C4-2B (cell line): ENCODE measurements around the gene MYO1E.

Experiments used
- ZFX ChIP-seq: fragments of 450-650 bp; IDR thresholded peaks from 2 replicates; pipeline ENCODE4 v1.6.1; 2017
- TF ChIP-seq, protein P1 (sequence below): fragments of 450-650 bp; conservative IDR thresholded peaks from 2 replicates; pipeline ENCODE4 v1.5.1; 2017; ENCODE audit warnings: mild to moderate bottlenecking

DNA sequence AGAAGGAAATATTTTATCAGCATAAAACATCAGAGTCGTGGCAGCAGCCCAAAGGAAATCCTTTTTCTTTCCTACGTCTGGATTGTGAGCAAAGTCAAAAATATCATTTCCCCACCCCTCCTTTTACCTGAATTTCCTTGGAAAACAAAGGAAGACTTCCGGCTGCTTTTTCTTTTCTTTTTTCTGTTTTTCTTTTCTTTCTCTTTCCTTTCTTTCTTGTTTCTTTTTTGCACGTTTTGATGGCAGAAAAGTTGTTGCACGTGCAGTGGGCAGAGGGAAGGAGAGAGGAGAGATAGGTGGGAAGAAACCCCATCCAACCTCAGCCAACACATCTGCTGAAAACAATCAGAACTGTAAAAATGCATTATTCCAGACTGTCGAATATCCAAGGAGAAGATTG lies 544 bp upstream of the MYO1E start:
- TF ChIP-seq, protein P1, sequence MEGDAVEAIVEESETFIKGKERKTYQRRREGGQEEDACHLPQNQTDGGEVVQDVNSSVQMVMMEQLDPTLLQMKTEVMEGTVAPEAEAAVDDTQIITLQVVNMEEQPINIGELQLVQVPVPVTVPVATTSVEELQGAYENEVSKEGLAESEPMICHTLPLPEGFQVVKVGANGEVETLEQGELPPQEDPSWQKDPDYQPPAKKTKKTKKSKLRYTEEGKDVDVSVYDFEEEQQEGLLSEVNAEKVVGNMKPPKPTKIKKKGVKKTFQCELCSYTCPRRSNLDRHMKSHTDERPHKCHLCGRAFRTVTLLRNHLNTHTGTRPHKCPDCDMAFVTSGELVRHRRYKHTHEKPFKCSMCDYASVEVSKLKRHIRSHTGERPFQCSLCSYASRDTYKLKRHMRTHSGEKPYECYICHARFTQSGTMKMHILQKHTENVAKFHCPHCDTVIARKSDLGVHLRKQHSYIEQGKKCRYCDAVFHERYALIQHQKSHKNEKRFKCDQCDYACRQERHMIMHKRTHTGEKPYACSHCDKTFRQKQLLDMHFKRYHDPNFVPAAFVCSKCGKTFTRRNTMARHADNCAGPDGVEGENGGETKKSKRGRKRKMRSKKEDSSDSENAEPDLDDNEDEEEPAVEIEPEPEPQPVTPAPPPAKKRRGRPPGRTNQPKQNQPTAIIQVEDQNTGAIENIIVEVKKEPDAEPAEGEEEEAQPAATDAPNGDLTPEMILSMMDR = no peak
- TF ChIP-seq ZFX = no peak
